GM10248 (cell line): ENCODE results near the gene MROH9.
"Not testable (repeated sequence)": the region's sequence is repeated elsewhere in the genome, so short reads cannot be mapped to it uniquely, and the experiment has no call there.

Source experiments
- CTCF ChIA-PET: fragments of 300-600 bp; sonication (Branson Sonifier 250); formaldehyde crosslinking; extraction: SDS; loops from one replicate; lab custom pipeline; 2021; ENCODE audit warnings: antibody characterized with exemption; lab: Yijun Ruan, JAX
- POLR2A ChIA-PET: fragments of 350-650 bp; sonication (Branson Sonifier 250); formaldehyde crosslinking; extraction: SDS; loops from one replicate; lab custom pipeline; 2020; ENCODE audit warnings: antibody characterized with exemption; lab: Yijun Ruan, JAX
- DNase-seq: peaks from one replicate; pipeline ENCODE4 v3.0.0; 2012; ENCODE audit errors: extremely low spot score
- TF ChIP-seq, protein P1 (sequence below): IDR thresholded peaks from 2 replicates; pipeline ENCODE4 v1.5.1; 2012; ENCODE audit warnings: mild to moderate bottlenecking, low read depth; ENCODE audit errors: extremely low read depth, missing control alignments, control extremely low read depth

Gene MROH9

DNA sequence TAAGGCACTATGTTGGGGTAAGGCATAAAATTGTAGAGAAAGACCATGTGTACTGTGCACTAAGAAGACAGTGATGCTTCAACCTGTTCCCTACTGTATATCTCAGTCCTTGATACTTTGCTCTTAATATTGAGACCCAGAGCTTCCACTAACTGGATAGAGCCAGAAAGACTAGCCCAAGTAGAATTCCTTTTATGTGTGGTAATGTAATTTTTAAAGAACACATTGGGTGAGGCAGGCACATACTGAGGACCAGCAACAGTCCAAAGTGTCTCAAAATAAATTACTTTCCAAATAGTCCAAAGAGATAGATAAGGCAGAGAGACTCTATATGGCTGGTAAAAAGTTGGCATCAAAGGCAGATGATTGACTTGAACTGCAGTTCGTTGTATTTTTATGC, 31.4 kb upstream of the MROH9 start:
- ChIA-PET POLR2A (no interaction called here), CTCF (interaction anchor here (0.8 to 2.1 kb wide), 3 partner anchors 8 to 14 kb away, joined by 3 to 5 read pairs (median 4); no protein-coding TSS in a partner anchor)
- TF ChIP-seq, protein P1, sequence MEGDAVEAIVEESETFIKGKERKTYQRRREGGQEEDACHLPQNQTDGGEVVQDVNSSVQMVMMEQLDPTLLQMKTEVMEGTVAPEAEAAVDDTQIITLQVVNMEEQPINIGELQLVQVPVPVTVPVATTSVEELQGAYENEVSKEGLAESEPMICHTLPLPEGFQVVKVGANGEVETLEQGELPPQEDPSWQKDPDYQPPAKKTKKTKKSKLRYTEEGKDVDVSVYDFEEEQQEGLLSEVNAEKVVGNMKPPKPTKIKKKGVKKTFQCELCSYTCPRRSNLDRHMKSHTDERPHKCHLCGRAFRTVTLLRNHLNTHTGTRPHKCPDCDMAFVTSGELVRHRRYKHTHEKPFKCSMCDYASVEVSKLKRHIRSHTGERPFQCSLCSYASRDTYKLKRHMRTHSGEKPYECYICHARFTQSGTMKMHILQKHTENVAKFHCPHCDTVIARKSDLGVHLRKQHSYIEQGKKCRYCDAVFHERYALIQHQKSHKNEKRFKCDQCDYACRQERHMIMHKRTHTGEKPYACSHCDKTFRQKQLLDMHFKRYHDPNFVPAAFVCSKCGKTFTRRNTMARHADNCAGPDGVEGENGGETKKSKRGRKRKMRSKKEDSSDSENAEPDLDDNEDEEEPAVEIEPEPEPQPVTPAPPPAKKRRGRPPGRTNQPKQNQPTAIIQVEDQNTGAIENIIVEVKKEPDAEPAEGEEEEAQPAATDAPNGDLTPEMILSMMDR = no peak
- no peak for DNase-seq

DNA sequence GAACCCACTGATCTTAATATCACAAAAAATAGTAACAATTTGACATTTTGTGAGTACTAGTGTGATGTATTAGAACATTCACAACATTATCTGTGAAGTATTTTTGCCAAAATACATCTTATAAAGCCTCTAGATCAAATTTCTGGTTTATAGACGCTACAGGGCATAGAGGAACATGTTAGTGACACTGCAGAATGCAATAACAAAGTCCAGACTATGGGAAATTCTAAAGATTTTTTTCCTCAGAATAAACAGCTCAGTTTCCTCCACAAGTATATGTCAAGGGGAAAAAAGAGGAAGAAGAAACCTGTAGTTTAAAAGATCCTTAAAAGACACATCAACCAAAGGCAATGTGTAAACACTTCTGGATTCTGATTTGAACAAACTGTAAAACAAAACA, 26.4 kb upstream of the MROH9 start:
- CTCF ChIA-PET = interaction anchor here (0.8 to 1.4 kb wide), 4 partner anchors 13 to 168 kb away, joined by 3 to 5 read pairs (median 4); no protein-coding TSS in a partner anchor
- POLR2A ChIA-PET = no interaction called here
- no peak for DNase-seq
- TF ChIP-seq, protein P1 = no peak

DNA sequence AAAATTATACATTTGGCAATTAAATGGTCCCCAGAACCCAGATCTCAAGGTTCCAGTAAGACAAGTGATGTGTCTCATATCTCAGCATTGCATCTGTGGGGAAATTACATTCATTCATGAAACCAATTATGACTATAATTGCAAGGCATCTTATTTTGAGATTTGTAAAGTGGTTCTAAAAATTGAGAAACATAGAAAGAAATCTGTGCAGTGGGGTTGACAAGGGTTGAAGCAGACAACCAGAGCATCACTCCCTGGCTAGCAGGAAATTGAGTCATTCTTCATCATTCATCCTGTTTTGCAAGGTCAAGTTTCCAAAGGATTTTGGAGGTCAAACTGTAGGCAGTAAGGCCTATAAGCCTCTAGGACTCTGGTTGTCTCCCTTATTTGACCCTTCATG, 25.1 kb upstream of the MROH9 start:
- POLR2A ChIA-PET = no interaction called here
- CTCF ChIA-PET = no interaction called here
- DNase-seq = no peak
- TF ChIP-seq, protein P1 = no peak

DNA sequence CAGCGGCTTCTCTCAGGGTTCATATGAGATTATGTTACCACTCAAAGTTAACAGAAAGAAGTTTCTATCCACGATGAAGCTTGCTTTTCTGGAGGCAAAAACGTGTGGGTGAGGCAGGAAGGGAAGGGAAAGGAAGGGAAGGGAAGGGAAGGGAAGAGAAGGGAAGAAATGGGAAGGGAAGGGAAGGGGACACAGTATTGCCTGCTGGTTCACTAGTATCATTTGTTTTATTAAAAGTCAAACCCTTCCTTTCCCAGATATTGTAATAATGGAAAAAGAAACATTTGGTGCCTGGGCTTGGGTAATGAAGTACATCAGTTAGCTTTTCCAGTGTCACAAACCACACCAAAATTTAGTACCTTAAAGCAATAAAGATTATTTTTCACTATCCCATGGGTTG, 18.0 kb upstream of the MROH9 start:
- ChIA-PET CTCF (interaction anchor here (0.9 to 1.5 kb wide), 4 partner anchors 12 to 228 kb away, joined by 3 to 7 read pairs (median 3); no protein-coding TSS in a partner anchor), POLR2A (no interaction called here)
- no peak for DNase-seq
- TF ChIP-seq, protein P1 = no peak

DNA sequence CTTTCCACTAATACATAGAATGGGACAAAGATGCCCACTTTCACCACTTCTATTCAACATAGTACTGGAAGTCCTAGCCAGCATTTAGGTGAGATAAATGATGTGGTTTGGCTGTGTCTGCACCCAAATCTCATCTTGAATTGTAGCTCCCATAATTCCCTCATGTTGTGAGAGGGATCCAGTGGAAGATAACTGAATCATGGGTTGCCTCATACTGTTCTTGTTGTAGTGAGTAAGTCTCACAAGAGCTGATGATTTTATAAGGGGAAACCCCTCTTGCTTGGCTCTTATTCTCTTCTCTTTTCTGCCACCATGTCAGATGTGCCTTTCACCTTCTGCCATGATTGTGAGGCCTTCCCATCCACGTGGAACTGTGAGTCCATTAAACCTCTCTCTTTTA, 10.7 kb upstream of the MROH9 start:
- POLR2A ChIA-PET, CTCF ChIA-PET: not testable (repeated sequence)

DNA sequence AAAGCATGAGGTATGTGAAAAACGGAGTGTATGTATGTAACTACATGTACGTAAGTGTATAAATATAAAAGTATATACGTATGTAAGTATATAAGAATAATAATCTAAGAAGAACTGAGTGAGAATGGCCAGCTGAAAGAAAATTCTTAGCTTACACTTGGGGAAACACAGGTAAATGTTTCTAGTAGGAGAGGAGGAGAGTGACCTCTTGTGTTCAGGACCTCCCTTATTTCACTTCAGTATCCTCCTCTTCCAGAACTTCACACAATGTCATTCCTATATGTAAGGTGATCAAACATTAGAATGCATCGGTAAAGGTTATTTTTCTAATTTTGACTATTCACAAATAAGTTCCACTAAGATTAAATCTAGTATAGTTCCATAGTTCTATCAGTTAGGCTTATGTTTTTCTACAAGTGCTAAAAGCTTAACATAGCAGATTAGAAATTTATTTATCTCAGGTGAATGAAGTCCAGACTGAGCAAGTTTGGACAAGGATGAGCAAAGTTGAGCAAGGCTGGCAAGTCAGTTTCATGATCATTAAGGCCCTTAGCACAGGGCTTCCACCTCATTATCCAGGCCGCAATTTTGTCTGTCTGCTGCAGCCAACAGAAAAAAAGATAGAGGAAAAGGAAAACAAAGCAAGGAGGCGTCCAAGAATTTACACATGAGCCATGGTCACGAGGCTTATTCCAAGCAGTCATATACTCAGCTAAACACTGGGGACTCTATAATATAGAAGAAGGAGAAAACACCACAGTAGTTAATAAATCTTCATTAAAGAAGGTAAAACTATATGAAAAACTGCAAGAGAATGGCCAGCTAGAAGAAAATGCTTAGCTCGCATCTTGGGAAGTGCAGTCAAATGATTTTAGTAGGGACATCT, 7.1 kb upstream of the MROH9 start:
- no peak for DNase-seq
- CTCF ChIA-PET = interaction anchor here (1.0 to 4.6 kb wide), 7 partner anchors 14 to 999 kb away, joined by 3 to 38 read pairs (median 6); no protein-coding TSS in a partner anchor
- TF ChIP-seq, protein P1 = peak; percentile 20
- POLR2A ChIA-PET = no interaction called here

More for the DNA sequence above, 10.7 kb upstream of the MROH9 start:
- not testable (repeated sequence) for DNase-seq

DNA sequence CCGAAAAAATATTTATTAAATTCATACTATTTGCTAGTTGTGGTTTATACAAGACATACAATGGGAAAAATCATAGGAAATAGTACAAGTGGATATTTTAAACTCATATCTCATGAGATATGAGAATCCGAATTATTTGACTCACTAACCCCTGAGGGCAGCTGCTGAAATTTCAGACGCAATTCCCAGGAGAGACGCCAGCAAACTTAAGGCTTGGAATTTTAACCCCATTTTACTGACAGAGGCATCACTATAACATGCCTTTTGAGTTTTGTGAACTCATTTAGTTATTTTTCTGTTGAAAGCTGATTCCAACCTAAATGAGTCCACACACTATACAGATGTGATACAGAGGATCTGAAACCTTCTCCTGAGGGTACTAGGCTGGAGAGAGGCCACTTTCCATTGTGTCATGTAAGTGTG, 5.9 kb upstream of the MROH9 start:
- CTCF ChIA-PET = interaction anchor here (0.8 to 4.6 kb wide), 21 partner anchors 9 to 1014 kb away, joined by 3 to 38 read pairs (median 4); no protein-coding TSS in a partner anchor
- TF ChIP-seq, protein P1 = no peak
- POLR2A ChIA-PET = no interaction called here
- DNase-seq = no peak
